Measurements from ENCODE around the gene GRHPR.
A peak's percentile ranks its signal among the peaks of the same experiment; 100 is the strongest.

Gene GRHPR

GRCh38 chr9:37406603-37407401, 15.7 kb upstream of the GRHPR start:
- in situ Hi-C loops (cut with MboI; ENCODE audit: low sequenced_read_pairs, unreplicated experiment) = loop anchor here (10.0 kb wide), 2 partner anchors 372 to 412 kb away; partner anchors contain the start of gene PAX5
- no peak for DNase-seq (ENCODE audit: low spot score)

GRCh38 chr9:37407468-37407867, 15.0 kb upstream of the GRHPR start:
- in situ Hi-C loops (cut with MboI; ENCODE audit: low sequenced_read_pairs, unreplicated experiment) = loop anchor here (10.0 kb wide), 2 partner anchors 373 to 413 kb away; partner anchors contain the start of gene PAX5
- TF ChIP-seq CTCF (IDR thresholded peaks at IDR 0.05; ENCODE audit: borderline replicate concordance, control extremely low read depth, extremely low read depth, insufficient read depth, missing control alignments) = no peak
- no peak for DNase-seq (ENCODE audit: low spot score)

More at GRCh38 chr9:37406603-37407401, 15.7 kb upstream of the GRHPR start:
- TF ChIP-seq CTCF (IDR thresholded peaks at IDR 0.05; ENCODE audit: borderline replicate concordance, control extremely low read depth, extremely low read depth, insufficient read depth, missing control alignments) = no peak

GRCh38 chr9:37408933-37409710, 13.4 kb upstream of the GRHPR start:
- TF ChIP-seq CTCF (IDR thresholded peaks at IDR 0.05; ENCODE audit: borderline replicate concordance, control extremely low read depth, extremely low read depth, insufficient read depth, missing control alignments) = no peak
- peak; percentile 85 for DNase-seq (ENCODE audit: low spot score)
- in situ Hi-C loops (cut with MboI; ENCODE audit: low sequenced_read_pairs, unreplicated experiment) = loop anchor here (10.0 kb wide), 2 partner anchors 374 to 414 kb away; partner anchors contain the start of gene PAX5

- in situ Hi-C loops (cut with MboI; ENCODE audit: low sequenced_read_pairs, unreplicated experiment) = no loop called here
- no peak for TF ChIP-seq CTCF (IDR thresholded peaks at IDR 0.05; ENCODE audit: borderline replicate concordance, control extremely low read depth, extremely low read depth, insufficient read depth, missing control alignments)
- DNase-seq (ENCODE audit: low spot score) = no peak
These were observed 12.1 kb upstream of the GRHPR start for GRCh38 chr9:37410354-37410861.

GRCh38 chr9:37410969-37411785, 11.3 kb upstream of the GRHPR start:
- peak; percentile 76 for DNase-seq (ENCODE audit: low spot score)
- in situ Hi-C loops (cut with MboI; ENCODE audit: low sequenced_read_pairs, unreplicated experiment) = no loop called here
- TF ChIP-seq CTCF (IDR thresholded peaks at IDR 0.05; ENCODE audit: borderline replicate concordance, control extremely low read depth, extremely low read depth, insufficient read depth, missing control alignments) = peak; percentile 77
